ENCODE results near the gene SCAMP3. TPM values are rescaled to one million over a fixed set of nuclear protein-coding genes. Genes with fewer than 3 reads are reported as not detected.

The SCAMP3 gene
- polyA plus RNA-seq, 1 experiment: 104 TPM

- no peak for DNase-seq (ENCODE audit: low read depth, low spot score)
- ChIA-PET CTCF (interaction anchor here (3.0 to 5.9 kb wide), 2 partner anchors 16 to 55 kb away, joined by 10 to 46 read pairs; partner anchors contain the start of gene RUSC1), POLR2A (interaction anchor here (1.2 kb wide), 1 partner anchor 18 kb away, joined by 3 read pairs; no protein-coding TSS in a partner anchor)
- H3K27me3 ChIP-seq (ENCODE audit: control insufficient read depth, insufficient read depth, low read length): peaks cover 4% of the 10 kb centered on the region
- no peaks in the 10 kb centered on the region; the same call in 1 of the 2 replicates for H3K9me3 ChIP-seq (ENCODE audit: control insufficient read depth, insufficient read depth, low read length)
- H3K4me3 ChIP-seq (ENCODE audit: low read depth, low read length): no peak overlapping the region
- no peak for TF ChIP-seq CTCF (IDR thresholded peaks at IDR 0.05; ENCODE audit: low read depth, low read length)
- H3K27ac ChIP-seq (ENCODE audit: low read depth, low read length): no peak overlapping the region
These were observed 43.8 kb upstream of the SCAMP3 start for GRCh38 chr1:155305881-155306391.

GRCh38 chr1:155304558-155305063, 42.5 kb upstream of the SCAMP3 start:
- H3K27ac ChIP-seq (ENCODE audit: low read depth, low read length): no peak overlapping the region
- H3K9me3 ChIP-seq (ENCODE audit: control insufficient read depth, insufficient read depth, low read length): no peaks in the 10 kb centered on the region; the same call in 1 of the 2 replicates
- no peak for TF ChIP-seq CTCF (IDR thresholded peaks at IDR 0.05; ENCODE audit: low read depth, low read length)
- CTCF ChIA-PET: interaction anchor here (5.9 kb wide), 1 partner anchor 54 kb away, joined by 46 read pairs; no protein-coding TSS in a partner anchor
- no peak overlapping the region for H3K4me3 ChIP-seq (ENCODE audit: low read depth, low read length)
- DNase-seq (ENCODE audit: low read depth, low spot score): no peak
- peaks cover 5% of the 10 kb centered on the region for H3K27me3 ChIP-seq (ENCODE audit: control insufficient read depth, insufficient read depth, low read length)
- POLR2A ChIA-PET: interaction anchor here (0.6 kb wide), 1 partner anchor 24 kb away, joined by 4 read pairs; no protein-coding TSS in a partner anchor

- CTCF ChIA-PET: interaction anchor here (1.1 kb wide), 1 partner anchor 51 kb away, joined by 3 read pairs; no protein-coding TSS in a partner anchor
- Histone ChIP-seq H3K9me3 (ENCODE audit: control insufficient read depth, insufficient read depth, low read length) (no peaks in the 10 kb centered on the region), H3K4me3 (ENCODE audit: low read depth, low read length) (no peak within 1 kb of the TSS), H3K27ac (ENCODE audit: low read depth, low read length) (no peak within 1 kb of the TSS), H3K27me3 (ENCODE audit: control insufficient read depth, insufficient read depth, low read length) (peaks cover 18% of the 10 kb centered on the region)
- no peak for TF ChIP-seq CTCF (IDR thresholded peaks at IDR 0.05; ENCODE audit: low read depth, low read length)
- POLR2A ChIA-PET: no interaction called here
- no peak for DNase-seq (ENCODE audit: low read depth, low spot score)
These were observed 39.2 kb upstream of the SCAMP3 start, which contains the start of gene PKLR for GRCh38 chr1:155301342-155301841. TSS of gene PKLR (minus strand) at chr1:155301438. CDS start at chr1:155301395, 43 bp downstream.

- H3K27ac ChIP-seq (ENCODE audit: low read depth, low read length): no peak overlapping the region
- H3K9me3 ChIP-seq (ENCODE audit: control insufficient read depth, insufficient read depth, low read length): no peaks in the 10 kb centered on the region; the same call in 1 of the 2 replicates
- H3K4me3 ChIP-seq (ENCODE audit: low read depth, low read length): no peak overlapping the region
- no peak for TF ChIP-seq CTCF (IDR thresholded peaks at IDR 0.05; ENCODE audit: low read depth, low read length)
- DNase-seq (ENCODE audit: low read depth, low spot score): no peak
- POLR2A ChIA-PET: no interaction called here
- peaks cover 25% of the 10 kb centered on the region for H3K27me3 ChIP-seq (ENCODE audit: control insufficient read depth, insufficient read depth, low read length)
- CTCF ChIA-PET: interaction anchor here (0.9 to 1.2 kb wide), 2 partner anchors 24 to 51 kb away, joined by 3 to 5 read pairs; no protein-coding TSS in a partner anchor
These were observed 38.6 kb upstream of the SCAMP3 start for GRCh38 chr1:155300553-155301329.
